Breast epithelium (tissue), 3 donors: ENCODE results near the gene PPARG.

Source experiments
- POLR2A ChIP-seq: fragments of 450-650 bp; IDR thresholded peaks from one replicate; pipeline ENCODE4 v1.6.1; 2016; ENCODE audit warnings: antibody characterized with exemption, mild to moderate bottlenecking, moderate library complexity
- TF ChIP-seq, protein P1 (sequence below), 3 donors: fragments of 450-650 bp; IDR thresholded peaks; one replicate each; pipeline ENCODE4 v1.5.1; 2016 to 2017; ENCODE audit warnings: antibody characterized with exemption in 3 of 3, mild to moderate bottlenecking in 3 of 3, moderate library complexity in 3 of 3

DNA sequence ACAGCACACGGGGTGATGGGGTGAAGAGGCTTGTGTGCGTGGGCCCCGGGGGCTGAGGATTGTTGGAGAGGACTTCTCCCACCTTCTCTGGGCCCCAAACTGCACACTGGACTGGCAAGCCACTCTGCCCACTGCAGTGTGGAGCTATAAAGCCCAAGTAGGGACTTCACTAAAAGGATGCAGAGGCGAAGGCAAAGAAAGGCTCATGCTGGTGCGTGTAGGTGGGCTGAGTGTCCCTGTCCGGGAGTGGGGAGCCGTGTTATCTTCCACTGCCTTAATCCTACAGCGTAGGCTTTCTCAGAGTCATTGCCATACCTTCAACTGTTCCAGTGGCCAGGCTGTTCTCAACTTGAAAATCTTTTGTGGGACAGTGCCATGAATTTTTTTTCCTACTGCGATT is 3.9 kb downstream of the PPARG start:
- TF ChIP-seq, protein P1, sequence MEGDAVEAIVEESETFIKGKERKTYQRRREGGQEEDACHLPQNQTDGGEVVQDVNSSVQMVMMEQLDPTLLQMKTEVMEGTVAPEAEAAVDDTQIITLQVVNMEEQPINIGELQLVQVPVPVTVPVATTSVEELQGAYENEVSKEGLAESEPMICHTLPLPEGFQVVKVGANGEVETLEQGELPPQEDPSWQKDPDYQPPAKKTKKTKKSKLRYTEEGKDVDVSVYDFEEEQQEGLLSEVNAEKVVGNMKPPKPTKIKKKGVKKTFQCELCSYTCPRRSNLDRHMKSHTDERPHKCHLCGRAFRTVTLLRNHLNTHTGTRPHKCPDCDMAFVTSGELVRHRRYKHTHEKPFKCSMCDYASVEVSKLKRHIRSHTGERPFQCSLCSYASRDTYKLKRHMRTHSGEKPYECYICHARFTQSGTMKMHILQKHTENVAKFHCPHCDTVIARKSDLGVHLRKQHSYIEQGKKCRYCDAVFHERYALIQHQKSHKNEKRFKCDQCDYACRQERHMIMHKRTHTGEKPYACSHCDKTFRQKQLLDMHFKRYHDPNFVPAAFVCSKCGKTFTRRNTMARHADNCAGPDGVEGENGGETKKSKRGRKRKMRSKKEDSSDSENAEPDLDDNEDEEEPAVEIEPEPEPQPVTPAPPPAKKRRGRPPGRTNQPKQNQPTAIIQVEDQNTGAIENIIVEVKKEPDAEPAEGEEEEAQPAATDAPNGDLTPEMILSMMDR (IDR thresholded peaks at IDR 0.05), result no peak
- TF ChIP-seq POLR2A, result no peak
